ENCODE results near the gene CD300LG. TPM values are rescaled to one million over a fixed set of nuclear protein-coding genes. Genes with fewer than 3 reads are reported as not detected.
A peak's percentile ranks its signal among the peaks of the same experiment; 100 is the strongest.

Gene CD300LG
- total RNA-seq, 1 donor from 2014 or later: 12.6 TPM

- Histone ChIP-seq H3K36me3 (peaks cover 11% of the 10 kb centered on the region), H3K9me3 (replicated peaks) (no peaks in the 10 kb centered on the region), H3K27me3 (ENCODE audit: low read depth) (no peaks in the 10 kb centered on the region), H3K4me1 (peaks cover 41% of the 10 kb centered on the region), H3K27ac (replicated peaks) (peak overlapping the region; percentile 23), H3K4me3 (no peak overlapping the region)
- TF ChIP-seq CTCF (IDR thresholded peaks at IDR 0.05; ENCODE audit: borderline replicate concordance): no peak
- DNase-seq: no peak
- intact Hi-C loops (cut with micrococcal nuclease): no loop called here
These were observed 30.1 kb downstream of the CD300LG start for GRCh38 chr17:43877031-43877430.

GRCh38 chr17:43877451-43878155, 30.6 kb downstream of the CD300LG start:
- Histone ChIP-seq H3K4me1 (peaks cover 35% of the 10 kb centered on the region), H3K27me3 (ENCODE audit: low read depth) (no peaks in the 10 kb centered on the region), H3K27ac (replicated peaks) (peak overlapping the region; percentile 23), H3K4me3 (no peak overlapping the region), H3K9me3 (replicated peaks) (no peaks in the 10 kb centered on the region), H3K36me3 (peaks cover 17% of the 10 kb centered on the region)
- no peak for DNase-seq
- intact Hi-C loops (cut with micrococcal nuclease): no loop called here
- no peak for TF ChIP-seq CTCF (IDR thresholded peaks at IDR 0.05; ENCODE audit: borderline replicate concordance)

- Histone ChIP-seq H3K4me3 (no peak overlapping the region), H3K27ac (replicated peaks) (peak overlapping the region; percentile 23), H3K36me3 (peaks cover 19% of the 10 kb centered on the region), H3K4me1 (peaks cover 27% of the 10 kb centered on the region), H3K27me3 (ENCODE audit: low read depth) (no peaks in the 10 kb centered on the region), H3K9me3 (replicated peaks) (no peaks in the 10 kb centered on the region)
- intact Hi-C loops (cut with micrococcal nuclease): no loop called here
- TF ChIP-seq CTCF (IDR thresholded peaks at IDR 0.05; ENCODE audit: borderline replicate concordance): peak; percentile 98
- peak; percentile 62 for DNase-seq
These were observed 31.5 kb downstream of the CD300LG start for GRCh38 chr17:43878260-43879175.

- Histone ChIP-seq H3K4me3 (no peak overlapping the region), H3K36me3 (peaks cover 19% of the 10 kb centered on the region), H3K4me1 (peaks cover 21% of the 10 kb centered on the region), H3K27me3 (ENCODE audit: low read depth) (no peaks in the 10 kb centered on the region), H3K27ac (replicated peaks) (no peak overlapping the region), H3K9me3 (replicated peaks) (no peaks in the 10 kb centered on the region)
- DNase-seq: no peak
- no peak for TF ChIP-seq CTCF (IDR thresholded peaks at IDR 0.05; ENCODE audit: borderline replicate concordance)
- intact Hi-C loops (cut with micrococcal nuclease): no loop called here
These were observed 32.9 kb downstream of the CD300LG start for GRCh38 chr17:43879723-43880419.

GRCh38 chr17:43880420-43880991, 33.5 kb downstream of the CD300LG start:
- Histone ChIP-seq H3K27ac (replicated peaks) (no peak overlapping the region), H3K27me3 (ENCODE audit: low read depth) (no peaks in the 10 kb centered on the region), H3K9me3 (replicated peaks) (no peaks in the 10 kb centered on the region), H3K4me1 (peaks cover 18% of the 10 kb centered on the region), H3K4me3 (no peak overlapping the region), H3K36me3 (peaks cover 19% of the 10 kb centered on the region)
- no peak for DNase-seq
- intact Hi-C loops (cut with micrococcal nuclease): no loop called here
- peak; percentile 70 for TF ChIP-seq CTCF (IDR thresholded peaks at IDR 0.05; ENCODE audit: borderline replicate concordance)

All from left ventricle myocardium inferior (tissue), 1 donor.